GM18867 (cell line): Measurements from ENCODE around the gene SNU13.
"Not testable (repeated sequence)": the region's sequence is repeated elsewhere in the genome, so short reads cannot be mapped to it uniquely, and the experiment has no call there.

ENCODE experiments used
- ATAC-seq: cut with Tn5 transposase; IDR thresholded peaks from one replicate; pipeline ENCODE4 v1.9.1; 2021; ENCODE audit warnings: mild to moderate bottlenecking, moderate library complexity; ENCODE audit not compliant: unreplicated experiment

SNU13 gene

DNA sequence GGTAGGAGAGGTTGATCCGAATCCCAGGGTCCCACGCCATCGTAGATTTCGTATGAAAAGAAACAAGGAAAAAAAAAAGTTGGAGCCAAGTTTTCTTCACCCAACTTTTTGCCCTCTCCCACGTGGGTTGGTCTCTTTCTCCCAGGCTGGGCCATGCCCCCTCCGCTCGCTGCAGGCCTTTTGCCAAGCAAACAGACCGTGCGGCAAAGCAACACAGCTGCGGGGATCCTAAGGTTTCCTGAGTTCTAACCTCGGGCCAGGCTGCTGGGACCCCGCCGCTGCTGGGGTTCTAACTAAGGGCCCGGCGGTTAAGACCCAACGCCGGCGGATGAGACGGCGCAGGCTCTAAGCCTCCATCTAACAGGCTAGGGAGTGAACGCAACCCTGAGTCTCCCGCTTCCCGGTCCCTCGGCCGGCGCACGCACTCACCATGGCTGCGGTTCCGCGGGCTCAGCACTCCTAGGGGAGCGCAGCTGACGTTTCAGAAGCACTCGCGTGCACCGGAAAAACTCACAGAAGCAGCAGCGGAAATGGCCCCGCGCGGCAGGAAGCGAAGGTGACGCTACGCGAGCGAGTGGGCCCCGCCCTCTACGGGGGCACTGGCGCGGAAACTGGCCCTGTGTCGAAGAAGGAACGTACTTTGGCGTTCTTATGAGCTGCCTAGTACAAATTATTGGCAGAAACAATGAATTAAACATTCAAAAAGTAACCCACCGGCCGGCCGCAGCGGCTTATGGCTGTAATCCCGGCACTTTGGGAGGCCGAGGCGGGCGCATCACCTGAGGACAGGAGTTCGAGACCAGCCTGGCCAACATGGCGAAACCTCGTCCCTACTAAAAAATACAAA lies at the start of gene SNU13:
SNU13 (minus strand) TSS at position 503 of the 847 bp plus-strand sequence; CDS start at position 432, 71 bp downstream.
- ATAC-seq, result peak; percentile 86

DNA sequence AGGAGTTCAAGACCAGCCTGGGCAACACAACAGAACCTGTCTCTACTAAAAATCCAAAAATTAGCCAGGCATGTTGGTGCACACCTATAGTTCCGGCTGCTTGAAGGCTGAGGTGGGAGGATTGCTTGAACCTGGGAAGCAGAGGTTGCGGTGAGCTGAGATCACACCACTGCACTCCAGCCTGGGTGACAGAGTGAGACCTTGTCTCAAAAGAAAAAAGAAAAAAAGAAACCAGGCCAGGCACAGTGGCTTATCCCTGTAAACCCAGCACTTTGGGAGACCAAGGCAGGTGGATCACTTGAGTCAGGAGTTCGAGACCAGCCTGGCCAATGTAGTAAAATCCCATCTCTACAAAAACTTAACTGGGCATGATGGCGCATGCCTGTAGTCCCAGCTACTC lies 44.6 kb upstream of the SNU13 start:
- ATAC-seq, result not testable (repeated sequence)

- no peak for ATAC-seq
Measured at GRCh38 chr22:41732096-41732772, 43.6 kb upstream of the SNU13 start.

DNA sequence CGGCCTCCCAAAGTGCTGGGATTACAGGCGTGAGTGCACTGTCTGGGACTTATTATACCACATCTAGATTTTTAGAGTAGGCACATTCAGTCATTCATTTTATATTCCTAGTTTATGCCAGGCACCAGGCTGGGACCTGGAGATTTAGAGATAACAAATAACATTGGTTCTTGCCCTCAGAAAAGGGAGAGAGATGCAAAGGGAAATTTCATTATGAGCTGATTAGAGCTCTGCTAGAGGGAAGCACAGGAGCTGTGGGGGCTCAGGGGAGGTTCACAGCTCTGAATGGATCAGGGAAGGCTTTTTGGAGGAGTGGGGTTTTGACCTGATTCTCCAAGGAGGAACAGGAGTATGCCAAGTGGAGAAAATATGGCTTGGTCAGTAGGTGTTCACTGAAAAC lies 42.9 kb upstream of the SNU13 start:
- no peak for ATAC-seq

- ATAC-seq, result no peak
Measured at GRCh38 chr22:41725510-41726110, 36.9 kb upstream of the SNU13 start.

DNA sequence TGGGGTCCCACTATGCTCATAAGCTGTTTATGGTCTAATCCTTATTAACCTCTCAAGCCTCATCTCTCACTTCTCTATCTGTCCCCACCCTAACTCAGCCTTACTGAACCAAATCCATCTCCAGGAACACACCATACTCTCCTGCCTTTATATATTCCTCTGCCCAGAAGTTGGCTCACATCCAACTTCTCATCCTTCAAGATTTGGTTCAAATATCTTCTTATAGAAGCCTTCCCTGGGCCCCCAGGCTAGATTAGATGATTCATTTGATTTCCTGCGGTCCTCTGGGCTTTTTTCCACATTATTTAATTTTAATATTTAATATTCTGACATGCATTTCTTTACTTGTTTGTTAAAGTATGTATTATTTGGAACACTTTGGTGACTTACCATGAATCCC lies 33.8 kb upstream of the SNU13 start:
- ATAC-seq, result no peak

GRCh38 chr22:41713004-41713403 lies 24.3 kb upstream of the SNU13 start:
- ATAC-seq, result no peak

GRCh38 chr22:41709341-41709740 lies 20.7 kb upstream of the SNU13 start:
- no peak for ATAC-seq

DNA sequence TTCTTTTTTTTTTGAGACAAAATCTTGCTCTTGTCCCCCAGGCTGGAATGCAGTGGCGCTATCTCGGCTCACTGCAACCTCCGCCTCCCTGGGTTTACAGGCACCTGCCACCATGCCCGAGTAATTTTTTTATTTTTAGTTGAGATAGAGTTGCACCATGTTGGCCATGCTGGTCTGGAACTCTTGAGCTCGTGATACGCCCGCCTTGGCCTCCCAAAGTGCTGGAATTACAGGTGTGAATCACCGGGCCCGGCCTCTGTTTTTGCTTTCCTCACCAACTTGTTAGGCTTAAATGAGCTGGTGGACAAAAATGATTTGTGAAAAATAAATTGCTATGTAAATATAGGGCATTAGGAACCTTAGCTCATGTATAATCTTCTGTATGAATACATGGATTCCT lies 14.1 kb upstream of the SNU13 start:
- ATAC-seq, result no peak

DNA sequence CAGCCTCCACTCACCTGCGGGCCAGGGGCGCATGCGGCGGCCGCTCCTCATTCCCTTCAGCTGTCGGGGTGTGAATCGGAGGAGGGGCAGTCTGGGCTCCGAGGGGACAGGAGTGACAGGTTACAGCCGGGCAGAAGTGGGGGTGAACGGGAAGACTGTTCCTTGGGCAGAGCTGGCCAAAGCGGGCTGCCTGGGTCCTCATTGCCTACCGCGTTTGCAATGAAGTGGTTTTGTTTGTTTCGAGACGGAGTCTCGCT lies 11.4 kb upstream of the SNU13 start:
- no peak for ATAC-seq

GRCh38 chr22:41699264-41700107 lies 10.8 kb upstream of the SNU13 start, which contains the start of gene MEI1:
TSS of gene MEI1 (plus strand) at chr22:41699503. CDS start at chr22:41699539, 36 bp downstream.
- no peak for ATAC-seq

DNA sequence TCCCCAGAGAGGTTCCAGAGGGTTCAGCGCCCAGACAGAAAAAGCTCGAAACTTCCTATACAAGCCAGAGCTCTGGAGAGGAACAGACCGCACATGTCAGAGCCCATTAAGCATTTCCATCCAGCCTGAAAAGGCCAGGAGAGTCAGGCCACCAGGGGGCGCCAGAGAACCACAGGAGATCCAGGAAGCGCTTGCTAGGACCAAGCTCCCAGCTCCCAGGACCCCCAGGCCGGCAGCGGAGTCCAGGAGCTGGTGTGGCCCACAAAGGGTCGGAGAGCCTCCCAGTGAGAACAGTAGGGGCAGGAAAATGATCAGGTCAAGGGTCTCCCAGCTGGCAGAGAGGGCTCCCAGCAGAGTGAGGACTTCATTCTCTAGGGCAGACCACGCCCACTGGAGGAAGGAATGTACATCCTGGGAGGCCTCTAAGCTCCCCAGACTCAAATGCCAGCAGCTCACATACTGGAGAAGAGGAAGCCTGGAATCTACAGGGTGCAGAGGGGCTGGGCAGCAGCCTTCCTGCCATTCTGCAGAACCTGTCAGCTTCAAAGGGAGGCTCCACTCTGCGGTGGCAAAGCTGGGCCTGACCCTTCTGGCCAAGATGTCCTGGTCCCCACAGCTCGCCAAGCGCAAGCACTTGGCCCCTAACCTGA lies 8.6 kb upstream of the SNU13 start:
- ATAC-seq, result peak; percentile 42

GRCh38 chr22:41696703-41697102 lies 8.0 kb upstream of the SNU13 start:
- ATAC-seq, result no peak

DNA sequence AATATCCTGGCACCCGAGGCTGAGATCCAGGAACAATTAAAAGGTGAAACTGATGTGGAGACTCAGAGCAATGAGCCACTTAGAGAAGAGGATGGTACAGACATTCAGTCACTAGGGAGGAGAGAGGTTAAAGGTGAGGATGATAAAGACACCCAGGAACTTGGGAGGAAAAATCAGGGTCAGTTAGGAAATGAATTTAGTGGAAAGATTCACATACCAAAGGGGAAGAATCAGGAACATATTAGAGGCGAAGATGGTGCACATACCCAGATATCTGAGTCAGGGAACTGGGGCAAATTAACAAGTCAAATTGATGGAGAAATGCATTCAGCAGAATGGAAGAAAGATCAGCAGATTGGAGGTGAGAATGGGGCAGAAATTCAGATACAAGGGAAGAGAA lies 6.5 kb upstream of the SNU13 start:
- no peak for ATAC-seq

GRCh38 chr22:41690476-41690875 lies 1.8 kb upstream of the SNU13 start:
- ATAC-seq, result no peak

- ATAC-seq, result peak; percentile 15
Measured at GRCh38 chr22:41687901-41688364, 734 bp downstream of the SNU13 start.

GRCh38 chr22:41686890-41687289 lies 1.8 kb downstream of the SNU13 start:
- not testable (repeated sequence) for ATAC-seq

GRCh38 chr22:41684194-41684593 lies 4.5 kb downstream of the SNU13 start:
- no peak for ATAC-seq

DNA sequence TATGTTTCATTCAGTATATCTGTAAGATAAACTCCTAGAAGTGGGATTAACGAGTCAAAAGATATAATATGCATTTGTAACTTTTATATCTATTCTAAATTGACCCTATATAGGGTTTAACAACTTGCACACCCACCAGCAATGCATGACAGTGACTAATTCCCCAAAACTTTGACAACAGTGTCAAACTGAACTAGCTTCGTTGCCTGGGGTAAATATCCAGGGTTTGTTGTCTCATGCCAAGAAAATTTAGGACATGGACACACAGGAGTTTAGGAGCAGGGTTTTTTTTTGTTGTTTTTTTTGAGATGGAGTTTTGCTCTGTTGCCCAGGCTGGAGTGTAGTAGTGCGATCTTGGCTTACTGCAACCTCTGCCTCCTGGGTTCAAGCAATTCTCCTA lies 5.1 kb downstream of the SNU13 start:
- ATAC-seq, result no peak

DNA sequence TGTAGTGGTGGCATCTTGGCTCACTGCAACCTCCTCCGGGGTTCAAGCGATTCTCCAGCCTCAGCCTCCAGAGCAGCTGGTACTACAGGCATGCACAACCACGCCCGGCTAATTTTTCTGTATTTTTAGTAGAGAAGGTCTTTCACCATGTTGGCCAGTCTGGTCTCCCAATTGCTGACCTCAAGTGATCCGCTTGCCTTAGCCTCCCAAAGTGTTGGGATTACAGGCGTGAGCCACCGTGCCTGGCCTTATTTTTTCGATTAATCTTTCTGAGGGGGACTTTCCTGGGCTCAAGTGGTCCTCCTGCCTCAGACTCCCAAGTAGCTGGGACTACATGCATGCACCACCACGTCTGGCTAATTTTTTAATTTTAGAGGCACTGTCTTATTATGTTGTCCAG lies 5.6 kb downstream of the SNU13 start:
- no peak for ATAC-seq
